NCI-H128 (cell line): ENCODE measurements around the gene SYTL1.

Experiments
- DNase-seq: peaks from one replicate; lab custom pipeline; 2025; ENCODE audit not compliant: unreplicated experiment; lab: John Stamatoyannopoulos, UW

The SYTL1 gene

DNA sequence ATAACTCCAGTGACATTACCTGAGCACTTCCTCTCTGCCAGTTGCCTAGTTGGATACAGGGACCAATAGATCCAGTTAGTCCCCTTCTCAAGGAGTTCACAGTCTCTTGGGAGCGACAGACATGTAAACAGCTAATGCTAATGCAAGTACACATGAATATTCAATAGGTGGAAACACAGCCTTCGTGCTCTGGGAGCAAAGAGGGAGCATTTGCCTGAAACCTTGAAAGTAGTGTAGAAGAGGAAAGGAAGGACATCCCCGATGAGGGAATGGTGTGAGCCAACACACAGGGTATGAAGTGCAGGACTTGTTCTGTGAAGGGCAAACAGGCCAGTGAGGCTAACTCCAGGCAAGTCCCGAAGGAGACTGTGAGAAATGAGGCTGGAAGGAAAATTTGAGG is 23.7 kb upstream of the SYTL1 start:
- DNase-seq: no peak

DNA sequence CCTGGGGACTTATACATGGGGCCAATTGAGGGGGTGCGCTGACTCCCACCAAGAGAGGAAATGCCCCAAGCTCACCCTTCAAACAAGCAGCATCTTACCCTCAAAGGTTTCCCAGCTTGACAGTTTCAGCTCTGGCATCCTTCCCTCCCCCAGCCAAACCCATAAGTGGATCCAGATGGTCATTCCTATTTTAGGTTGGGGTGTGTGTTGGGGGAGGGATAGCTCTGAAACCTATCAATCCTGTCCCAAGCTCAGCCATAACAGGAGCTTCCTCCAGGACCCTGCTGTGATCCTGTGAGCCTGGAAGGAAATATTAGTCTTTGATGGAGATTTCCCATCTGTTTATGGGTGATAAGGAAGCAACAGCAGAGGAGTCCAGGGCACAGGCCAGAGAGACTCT is 23.2 kb upstream of the SYTL1 start:
- no peak for DNase-seq

DNA sequence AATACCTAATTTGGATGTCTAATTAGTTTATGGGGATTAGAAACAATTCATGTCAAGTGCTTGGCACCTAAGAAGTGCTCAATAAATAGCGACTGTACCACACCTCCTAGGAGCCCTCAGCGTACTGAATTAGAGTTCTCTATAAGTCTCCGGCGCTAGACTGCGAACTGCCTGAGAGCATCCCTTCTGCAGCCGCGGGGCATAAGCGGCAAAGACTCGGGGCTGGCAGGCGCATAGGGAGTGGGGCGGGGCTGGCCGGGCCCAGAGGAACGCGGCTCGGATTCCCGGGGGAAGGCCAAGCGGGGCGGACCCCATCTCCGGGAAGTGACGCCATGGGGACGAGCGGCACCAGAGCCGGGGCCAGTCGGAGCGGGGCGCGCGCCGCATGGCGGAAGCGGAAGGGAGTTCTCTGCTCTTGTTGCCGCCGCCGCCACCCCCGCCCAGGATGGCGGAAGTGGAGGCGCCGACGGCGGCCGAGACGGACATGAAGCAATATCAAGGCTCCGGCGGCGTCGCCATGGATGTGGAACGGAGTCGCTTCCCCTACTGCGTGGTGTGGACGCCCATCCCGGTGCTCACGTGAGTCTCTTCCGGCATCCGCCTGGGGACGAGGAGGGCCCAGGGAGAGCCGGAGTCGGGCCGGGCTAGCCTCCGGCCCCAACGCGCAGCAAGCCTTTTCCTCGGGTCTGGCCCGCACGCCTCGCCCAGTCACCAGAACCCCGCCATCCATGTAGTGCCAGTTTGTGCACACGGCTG is 19.8 kb upstream of the SYTL1 start, which contains the start of gene TMEM222:
TSS of gene TMEM222 (plus strand) at position 351 of the 756 bp plus-strand sequence. CDS start at position 386, 35 bp downstream.
- peak; percentile 99 for DNase-seq

DNA sequence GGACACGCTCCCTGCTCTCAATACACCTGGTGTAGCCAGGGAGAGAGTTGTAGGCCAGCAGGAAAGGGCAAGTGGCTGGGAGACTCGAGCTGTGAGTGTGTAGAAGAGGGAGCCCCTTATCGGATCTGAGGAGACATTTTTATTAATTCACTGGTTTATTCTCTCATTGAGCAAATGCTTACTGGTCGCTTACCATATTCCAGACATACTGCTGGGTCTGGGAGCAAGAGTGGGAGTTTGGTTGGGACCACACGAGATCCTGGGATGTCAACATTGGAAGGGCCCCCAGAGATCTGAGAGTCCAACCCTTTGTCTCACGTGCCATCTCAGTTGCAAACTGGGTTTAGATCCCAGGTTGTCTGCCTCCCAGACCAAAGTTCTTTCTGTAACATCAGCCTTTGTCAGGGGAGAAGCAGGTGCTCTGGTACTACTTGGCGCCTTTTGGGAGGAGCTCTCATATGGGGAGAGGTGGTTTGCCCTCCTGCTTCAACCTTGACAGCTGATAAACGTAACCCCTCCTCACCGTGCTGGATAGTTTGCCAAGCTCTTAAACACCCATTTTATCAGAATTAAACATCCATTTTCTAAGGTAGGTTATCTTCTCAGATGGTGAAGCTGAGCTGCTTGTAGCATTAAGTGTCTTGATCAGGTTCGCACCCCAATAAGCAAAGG is 19.1 kb upstream of the SYTL1 start:
- no peak for DNase-seq

DNA sequence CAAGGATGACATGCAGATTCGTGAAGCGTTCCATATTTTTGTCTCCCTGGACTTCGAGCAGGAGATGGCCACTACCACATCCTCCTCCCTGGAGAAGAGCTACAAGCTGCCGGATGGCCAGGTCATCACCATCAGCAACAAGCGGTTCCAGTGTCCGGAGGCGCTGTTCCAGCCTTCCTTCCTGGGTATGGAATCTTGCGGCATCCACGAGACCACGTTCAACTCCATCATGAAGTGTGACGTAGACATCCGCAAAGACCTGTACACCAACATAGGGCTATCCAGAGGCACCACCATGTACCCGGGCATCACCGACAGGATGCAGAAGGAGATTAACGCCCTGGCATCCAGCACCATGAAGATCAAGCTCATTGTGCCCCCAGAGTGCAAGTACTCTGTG is 16.5 kb upstream of the SYTL1 start:
- no peak for DNase-seq

DNA sequence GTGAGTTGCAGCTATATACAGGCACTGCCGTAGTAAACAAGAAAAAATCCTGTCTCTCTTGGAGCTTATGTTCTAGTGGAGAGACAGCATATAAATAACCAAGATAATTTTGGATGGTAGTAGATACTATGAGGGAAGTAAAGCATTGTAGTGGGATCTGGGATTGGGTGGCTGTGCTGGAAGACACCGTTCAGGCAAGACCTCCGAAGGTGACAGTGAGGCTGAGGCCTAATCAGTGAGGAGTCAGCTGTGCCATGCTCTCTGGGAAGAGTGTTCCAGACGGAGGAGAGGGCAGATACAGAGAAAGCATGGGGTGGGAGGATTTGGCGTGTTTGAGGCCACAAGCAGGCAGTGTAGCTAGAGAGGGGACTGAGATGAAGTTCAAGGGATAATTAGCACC is 13.9 kb upstream of the SYTL1 start:
- DNase-seq: no peak

DNA sequence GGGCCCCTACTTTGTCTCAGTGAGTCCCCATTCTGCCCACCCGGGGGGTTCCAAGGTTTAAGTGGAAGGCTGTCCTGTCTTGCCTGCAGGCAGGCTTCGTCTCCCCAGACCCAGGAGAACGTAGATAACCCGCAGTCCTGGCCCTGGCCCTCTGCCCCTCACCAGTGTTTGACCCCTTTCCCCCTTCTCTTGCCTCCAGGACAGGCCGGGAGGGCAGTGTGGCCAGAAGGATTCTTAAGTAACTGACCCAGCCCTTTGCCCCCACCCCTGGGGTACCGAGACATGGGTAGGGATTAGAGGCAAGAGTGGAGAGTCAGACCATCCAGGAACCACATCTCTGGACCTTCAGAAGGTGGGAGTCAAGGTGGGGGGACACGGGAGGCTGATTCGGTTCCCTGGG is 11.0 kb upstream of the SYTL1 start:
- no peak for DNase-seq

DNA sequence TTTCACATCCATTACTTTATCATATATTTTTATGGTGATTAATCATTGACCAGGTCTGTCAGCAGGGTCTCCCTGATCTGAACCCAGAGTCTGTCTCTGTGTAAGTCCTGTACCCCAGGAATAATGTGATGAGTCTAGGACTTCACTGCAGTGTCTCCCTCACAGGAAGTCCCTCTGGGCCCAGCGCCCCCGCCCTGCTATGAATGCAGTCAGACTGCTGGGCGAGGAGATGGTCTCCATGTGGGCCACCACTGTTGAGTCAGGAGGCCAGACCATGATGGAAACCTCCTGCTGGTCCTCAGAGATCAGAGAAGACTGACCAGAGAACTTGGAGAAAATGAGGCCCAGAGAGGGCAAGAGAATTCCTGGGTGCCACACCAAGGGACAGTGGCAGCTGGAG is 10.4 kb upstream of the SYTL1 start:
- no peak for DNase-seq

DNA sequence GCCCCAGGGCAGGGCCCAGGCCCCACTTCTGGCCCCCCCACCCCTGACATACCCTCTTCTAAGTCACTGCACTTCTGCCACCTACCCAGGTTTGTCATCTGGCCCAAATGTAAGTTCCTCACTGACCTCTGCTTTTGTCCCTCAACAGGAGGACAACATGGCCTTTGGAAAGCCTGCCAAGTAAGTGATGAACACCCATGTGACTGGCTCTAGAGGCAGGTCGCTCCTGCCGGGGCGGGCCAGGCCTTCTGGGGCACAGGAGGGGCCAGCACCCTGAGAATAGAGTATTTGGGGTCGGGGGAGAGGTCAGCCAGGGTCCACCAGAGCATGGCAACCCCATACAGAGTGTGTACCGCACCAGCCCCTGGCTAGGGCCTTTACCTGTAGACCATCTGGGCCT is 9.9 kb upstream of the SYTL1 start:
- no peak for DNase-seq

DNA sequence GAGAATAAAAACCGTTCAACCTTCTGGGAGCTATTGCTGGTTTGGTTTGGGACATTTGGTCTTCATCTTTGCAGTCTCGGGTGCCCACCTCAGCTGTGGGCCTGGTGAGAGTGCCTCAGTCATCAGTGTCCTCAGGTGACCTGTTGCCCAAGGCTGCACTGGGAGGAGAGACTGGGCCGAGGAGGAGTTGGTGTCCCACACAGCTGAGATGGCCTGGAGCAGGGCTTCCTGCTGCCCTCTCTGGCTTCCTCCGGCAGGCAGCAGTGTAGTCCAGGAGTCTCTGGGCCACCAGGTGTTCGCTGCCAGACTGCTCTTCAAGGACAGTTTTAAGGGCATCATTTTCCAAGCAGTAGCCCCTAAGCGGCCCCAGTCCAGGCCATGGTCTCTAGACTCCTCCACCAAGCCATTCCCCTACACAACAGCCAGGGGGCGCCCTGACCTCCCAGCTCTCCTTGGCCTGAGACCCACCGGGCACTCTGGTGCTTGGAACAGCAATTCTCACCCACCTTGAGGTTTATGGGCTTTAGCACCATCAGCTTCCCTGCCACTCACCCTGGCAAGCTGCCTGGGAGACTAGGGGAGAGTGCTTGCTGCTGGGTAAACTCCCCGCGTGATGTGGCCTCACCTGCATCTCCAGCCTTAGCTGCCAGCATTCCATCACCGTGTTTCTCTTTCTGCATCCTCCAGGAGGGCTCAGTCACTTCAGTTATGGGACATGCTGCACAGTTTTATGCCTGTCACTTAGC is 9.1 kb upstream of the SYTL1 start:
- DNase-seq: peak; percentile 35

DNA sequence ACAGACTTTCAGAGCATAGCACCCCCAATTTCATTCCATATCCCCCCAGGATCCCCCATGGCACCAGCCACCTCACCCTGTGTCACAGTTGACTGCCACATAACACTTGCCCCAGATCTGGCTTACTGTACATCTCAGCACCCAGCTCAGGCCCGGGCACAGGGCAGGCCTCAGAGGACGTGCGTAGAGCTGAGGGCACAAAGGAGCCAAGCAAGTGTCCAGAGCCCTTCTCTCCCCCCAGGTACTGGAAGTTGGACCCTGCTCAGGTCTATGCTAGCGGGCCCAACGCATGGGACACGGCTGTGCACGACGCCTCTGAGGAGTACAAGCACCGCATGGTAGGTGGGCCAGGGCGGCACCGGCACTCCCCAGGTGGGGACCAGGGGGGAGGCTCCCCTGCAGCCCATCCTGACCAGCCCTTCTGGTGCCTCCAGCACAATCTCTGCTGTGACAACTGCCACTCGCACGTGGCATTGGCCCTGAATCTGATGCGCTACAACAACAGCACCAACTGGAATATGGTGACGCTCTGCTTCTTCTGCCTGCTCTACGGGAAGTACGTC is 8.0 kb upstream of the SYTL1 start:
- DNase-seq: no peak

DNA sequence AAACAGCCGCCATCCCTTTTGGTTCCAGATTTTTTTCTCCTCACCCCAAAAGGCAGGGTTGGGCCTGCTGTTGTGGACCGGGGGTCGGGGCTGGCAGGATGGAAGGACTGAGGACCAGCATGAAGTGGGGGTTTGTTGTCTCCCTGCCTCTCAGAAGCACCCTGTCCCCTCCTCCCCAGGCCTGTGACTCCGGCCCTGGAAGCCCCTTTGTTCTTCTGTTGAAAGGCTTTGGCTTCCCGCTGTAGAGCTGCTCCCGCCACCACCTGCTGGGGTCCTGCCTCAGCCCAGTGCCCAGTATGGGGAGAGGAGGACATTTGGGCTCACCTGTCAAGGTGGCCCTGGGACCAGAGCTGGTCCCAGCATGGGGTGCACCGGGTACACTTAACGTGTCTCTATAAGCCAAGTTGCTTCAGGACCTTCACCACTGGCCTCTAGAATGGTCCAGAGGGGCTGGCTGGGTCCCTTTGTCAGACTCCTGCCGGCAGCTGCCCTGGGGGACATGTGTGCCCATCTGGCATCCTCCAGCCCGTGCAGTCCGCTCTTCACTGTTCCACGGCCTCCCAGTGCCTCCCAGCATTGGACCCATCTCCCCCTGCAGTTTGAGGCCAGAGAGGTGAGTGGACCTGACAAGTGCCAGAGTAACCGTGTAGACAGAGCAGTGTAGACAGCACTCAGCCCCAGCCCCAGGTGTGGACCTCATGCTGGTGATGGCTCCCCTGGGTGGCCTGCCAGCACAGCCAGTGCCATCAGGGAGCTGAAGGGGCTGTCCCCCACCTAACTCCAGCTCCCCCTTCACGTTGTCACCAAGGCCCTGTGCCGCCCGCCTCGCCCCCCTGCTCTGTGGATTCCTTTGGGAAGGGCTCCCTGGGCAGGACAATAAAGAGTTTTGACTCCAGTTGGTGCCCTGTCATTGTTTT is 6.1 kb upstream of the SYTL1 start:
- DNase-seq: no peak

DNA sequence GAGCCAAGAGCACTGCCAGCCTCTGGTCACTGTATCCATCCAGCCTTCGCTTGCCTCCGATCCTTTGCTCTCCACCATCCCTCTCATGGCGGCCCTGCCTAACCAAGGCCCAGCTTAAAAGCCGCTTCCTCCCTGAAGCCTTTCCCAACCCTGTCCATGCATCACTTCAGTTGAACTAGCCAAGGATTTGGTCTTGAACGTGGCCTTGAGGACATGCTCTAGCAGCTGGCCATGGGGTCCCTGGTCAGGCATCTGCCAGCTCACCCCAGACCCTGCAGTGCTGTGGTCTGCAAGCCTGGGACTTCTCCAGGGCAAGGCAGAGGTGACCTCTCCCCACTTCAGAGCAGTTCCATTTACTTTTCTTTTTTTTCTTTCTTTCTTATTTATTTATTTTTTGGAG is 5.1 kb upstream of the SYTL1 start:
- no peak for DNase-seq

DNA sequence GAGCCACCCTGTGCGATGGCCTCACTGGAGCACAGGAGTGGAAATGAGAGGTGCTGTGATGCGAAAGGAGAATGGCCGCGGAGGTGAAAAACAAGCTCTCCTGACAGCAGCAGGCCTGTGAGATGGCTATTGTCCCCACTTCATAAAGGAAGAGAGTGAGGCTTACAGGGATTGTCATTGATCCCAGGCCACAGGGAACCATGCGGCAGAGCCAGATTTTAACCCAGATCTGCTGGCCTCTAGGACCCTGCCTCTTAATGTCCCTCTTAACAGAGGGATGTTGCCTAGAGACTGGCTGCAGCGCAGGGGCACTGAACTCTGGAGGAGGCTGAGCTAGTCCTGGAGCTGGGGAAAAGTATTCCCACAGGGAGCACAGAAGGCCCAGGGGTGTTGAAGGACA is 3.1 kb upstream of the SYTL1 start:
- no peak for DNase-seq

DNA sequence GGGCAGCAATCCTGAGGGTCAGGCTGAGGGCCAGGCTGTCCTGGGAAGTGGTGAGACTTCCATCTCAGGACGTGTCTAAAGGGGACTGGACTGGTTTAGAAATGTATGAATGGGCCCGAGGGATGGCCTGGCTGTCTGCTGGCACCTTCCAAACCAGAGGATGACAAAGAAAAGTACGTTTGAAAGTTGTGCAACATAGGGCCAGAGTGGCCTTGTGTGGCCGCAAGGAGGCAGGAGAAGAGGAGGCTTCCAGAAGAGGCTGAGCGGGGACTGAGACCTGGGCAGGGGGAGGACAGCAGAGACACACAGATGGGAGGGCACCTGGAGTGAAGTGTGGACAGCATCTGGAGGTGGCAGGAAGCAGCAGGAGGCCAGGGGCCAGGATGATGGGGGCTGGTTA is 2.6 kb upstream of the SYTL1 start:
- no peak for DNase-seq

DNA sequence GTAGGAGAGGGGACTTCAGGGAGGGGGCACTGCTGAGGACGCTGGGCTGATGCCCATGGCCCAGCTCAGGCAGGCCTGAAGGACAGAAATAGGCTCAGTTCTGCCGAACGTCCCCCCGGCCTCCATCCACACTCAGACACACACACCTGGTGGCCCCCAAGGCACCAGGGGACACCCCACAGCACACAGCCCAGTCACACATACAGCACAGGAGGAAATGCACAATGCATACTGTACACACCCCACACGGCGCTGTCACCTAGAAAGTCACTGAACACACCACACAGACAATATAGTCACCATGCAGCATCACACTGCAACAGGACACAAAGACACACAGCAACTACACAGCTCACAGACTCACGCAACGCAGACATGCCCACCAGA is 562 bp downstream of the SYTL1 start:
- DNase-seq: no peak

DNA sequence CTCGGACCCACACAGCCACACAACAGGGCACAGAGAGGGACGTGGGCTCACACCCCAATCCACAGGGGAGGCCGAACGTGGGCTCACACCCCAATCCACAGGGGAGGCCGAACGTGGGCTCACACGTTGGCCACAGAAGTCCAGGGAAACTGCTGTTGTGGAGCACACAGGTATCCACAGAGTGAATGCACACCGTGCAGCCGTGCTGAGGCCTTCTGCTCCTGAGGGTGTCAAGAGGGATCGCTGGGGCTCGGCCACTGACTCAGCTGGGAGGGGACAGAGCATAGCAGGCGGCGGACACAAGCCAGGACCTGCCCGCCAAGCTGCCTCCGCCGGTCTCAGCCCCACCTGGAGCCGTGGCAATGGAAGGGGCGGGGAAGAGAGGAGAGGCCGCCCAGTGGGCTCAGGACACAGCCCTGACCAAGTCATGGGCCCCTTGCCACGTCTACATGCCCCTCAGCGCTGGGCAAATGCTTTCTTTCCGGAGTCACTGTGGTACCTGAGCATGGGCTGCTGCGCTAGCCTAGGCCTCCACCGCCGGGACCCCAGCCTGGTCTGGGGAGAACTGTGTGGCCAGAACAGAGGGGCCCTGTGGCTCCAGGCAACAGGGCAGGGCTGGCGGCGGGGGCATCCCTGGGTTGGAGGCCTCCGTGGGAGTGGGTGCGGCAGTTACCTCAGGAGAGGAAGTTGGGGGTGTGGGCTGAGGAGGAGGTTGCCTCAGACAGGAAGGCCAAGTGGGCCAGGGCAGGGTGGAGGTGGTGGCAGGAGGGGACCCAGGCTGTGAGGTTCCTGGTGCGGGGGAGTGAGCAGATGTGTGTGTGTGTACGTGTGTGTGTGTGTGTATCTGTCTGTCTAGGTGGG is 1.2 kb downstream of the SYTL1 start:
- peak; percentile 42 for DNase-seq

DNA sequence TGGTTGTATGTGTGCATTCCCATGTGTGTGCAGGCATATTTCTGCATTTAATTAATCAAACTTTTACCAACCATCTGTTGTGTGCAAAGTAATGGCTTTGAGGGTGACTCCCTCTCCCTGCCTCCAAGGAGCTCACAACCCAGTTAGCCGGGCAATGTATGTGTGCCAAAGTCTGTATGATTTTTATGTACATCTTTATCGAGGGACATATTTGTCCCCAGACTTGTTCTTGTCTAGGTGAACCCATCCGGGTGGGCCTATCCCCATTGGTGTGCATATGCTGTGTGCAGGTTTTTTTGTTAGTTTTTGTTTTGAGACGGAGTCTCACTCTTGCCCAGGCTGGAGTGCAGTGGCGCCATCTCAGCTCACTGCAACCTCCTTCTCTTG is 1.8 kb downstream of the SYTL1 start:
- no peak for DNase-seq

DNA sequence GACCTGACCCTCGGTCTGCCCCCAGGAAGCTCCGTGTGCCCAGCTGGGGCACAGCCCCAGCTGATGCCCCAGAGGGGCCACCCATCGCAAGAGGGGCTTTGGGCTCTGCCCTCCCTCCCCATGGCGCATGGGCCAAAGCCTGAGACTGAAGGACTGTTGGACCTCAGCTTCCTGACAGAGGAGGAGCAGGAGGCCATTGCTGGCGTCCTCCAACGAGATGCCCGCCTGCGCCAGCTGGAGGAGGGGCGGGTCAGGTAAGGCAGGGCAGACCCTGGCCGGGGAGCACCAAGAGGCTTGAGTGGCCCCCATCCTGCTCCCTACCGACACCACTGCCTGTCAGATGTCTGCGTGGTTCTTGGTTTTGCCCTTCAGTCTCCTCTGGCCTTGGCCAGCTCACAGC is 3.5 kb downstream of the SYTL1 start:
- no peak for DNase-seq

DNA sequence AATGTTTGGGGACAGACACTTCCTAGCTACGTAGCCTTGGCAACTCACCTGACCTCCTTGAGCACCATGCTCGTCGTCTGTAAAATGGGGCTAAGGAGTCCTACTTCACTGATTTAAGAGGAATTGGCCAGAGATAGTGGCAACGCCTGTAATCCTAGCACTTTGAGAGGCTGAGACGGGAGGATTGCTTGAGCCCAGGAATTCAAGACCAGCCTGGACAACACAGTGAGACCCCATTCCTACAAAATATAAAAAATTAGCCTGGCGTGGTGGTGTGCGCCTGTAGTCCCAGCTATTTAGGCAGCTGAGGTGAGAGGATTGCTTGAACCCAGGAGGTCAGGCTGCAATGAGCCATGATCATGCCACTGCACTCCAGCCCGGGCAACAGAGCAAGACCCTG is 4.5 kb downstream of the SYTL1 start:
- DNase-seq: no peak
